ENCODE results near the gene ADGRD1.

Gene ADGRD1

DNA sequence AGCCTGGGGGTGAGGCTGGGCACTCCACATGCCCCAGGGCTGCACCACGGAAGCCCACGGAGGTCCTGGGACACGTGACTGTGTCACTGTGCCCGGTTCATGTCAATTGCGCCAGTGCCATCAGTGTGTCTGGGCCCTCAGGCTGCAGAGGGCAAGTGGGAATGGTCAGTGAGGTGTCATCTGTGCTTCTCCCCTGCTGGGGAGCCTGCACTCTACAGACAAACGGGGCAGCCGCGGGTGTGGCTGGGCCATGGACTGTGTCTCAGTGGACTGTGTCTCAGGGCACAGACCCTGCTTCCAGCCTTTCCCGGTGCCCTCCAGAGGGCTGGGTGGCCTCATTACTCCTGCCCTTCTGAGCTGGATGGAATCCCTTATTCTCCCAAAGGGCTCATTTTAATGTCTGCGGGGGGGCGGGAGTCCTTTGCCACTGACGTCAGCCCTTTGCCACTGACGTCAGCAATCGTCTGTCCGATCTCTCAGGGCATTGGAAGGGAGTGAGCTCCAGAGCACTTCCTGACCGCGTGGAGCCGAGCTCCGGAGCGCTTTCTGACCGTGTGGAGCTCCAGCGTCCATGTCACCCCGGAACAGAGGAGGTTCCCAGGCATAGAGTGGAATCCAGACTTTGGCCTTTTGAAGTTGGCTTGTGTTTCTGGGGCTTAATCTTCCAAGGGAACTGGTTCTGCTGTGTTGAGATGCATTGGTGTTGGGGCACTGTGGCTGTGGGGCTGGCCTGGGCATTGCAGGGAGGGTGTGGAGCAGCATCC is 72.4 kb downstream of the ADGRD1 start:
- Histone ChIP-seq H2BK120ac (ENCODE audit: low read depth, low read length) (no peak overlapping the region), H3K36me3 (ENCODE audit: control insufficient read depth in 1 of 2, insufficient read depth in 2 of 2, low read depth in 1 of 2, low read length in 2 of 2) (no peaks in the 10 kb centered on the region), H4K8ac (ENCODE audit: low read length) (no peak overlapping the region), H3K18ac (ENCODE audit: low read depth in 1 of 2, low read length in 2 of 2) (no peak overlapping the region), H3K27me3 (ENCODE audit: control insufficient read depth in 1 of 2, insufficient read depth in 1 of 2, low read length in 2 of 2) (no peaks in the 10 kb centered on the region), H3K14ac (ENCODE audit: low read length in 2 of 2) (no peak overlapping the region), H2BK12ac (ENCODE audit: low read length in 2 of 2) (no peak overlapping the region), H3K9me3 (ENCODE audit: control insufficient read depth, low read length) (no peaks in the 10 kb centered on the region), H2BK5ac (ENCODE audit: low read depth, low read length, poor library complexity, severe bottlenecking) (no peak overlapping the region), H3K27ac (ENCODE audit: low read length, poor library complexity, severe bottlenecking) (no peak overlapping the region), H2AK5ac (ENCODE audit: low read length, severe bottlenecking) (no peak overlapping the region), H3K23ac (ENCODE audit: low read length in 2 of 2) (no peak overlapping the region), H3K79me1 (replicated peaks; ENCODE audit: low read length, poor library complexity, severe bottlenecking) (no peaks in the 10 kb centered on the region), H2BK15ac (ENCODE audit: low read depth, poor library complexity, severe bottlenecking) (no peak overlapping the region), H3K4me3 (ENCODE audit: insufficient read depth in 1 of 2, low read depth in 1 of 2, low read length in 2 of 2) (no peak overlapping the region), H2AFZ (ENCODE audit: low read depth, low read length) (no peak overlapping the region), H3K4me1 (ENCODE audit: control insufficient read depth, insufficient read depth, low read depth, low read length) (no peaks in the 10 kb centered on the region), H4K91ac (ENCODE audit: low read length) (no peak overlapping the region), H3K4me2 (ENCODE audit: low read length, poor library complexity, severe bottlenecking) (no peak overlapping the region), H3K4ac (ENCODE audit: low read depth in 1 of 2, low read length in 2 of 2) (no peak overlapping the region), H3K9ac (ENCODE audit: low read length) (no peak overlapping the region)
- no peak for DNase-seq
- whole genome bisulfite sequencing, result 89% methylated on average over 23 of the region's 23 CpGs

DNA sequence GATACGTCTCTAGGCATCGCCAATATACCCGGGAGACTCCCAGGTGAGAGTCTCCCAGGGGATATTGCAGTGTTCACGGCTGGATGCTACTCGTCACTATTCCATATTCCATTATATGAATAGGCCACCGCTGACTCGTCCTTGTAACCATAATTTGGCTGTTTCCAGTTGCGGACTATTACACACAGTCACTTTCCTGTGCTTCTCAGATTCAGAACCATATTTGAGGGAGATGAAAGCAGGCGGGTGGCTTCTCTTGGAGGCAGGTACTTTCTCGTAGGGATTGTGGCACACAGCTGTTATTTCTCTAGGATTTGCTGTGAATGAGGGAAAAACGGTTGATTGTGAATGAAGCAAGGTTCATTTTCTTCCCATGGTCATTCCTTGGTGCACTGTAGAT is 73.0 kb downstream of the ADGRD1 start:
- Histone ChIP-seq H4K8ac (ENCODE audit: low read length) (no peak overlapping the region), H3K79me1 (replicated peaks; ENCODE audit: low read length, poor library complexity, severe bottlenecking) (no peaks in the 10 kb centered on the region), H3K27me3 (ENCODE audit: control insufficient read depth in 1 of 2, insufficient read depth in 1 of 2, low read length in 2 of 2) (no peaks in the 10 kb centered on the region), H3K4ac (ENCODE audit: low read depth in 1 of 2, low read length in 2 of 2) (no peak overlapping the region), H3K23ac (ENCODE audit: low read length in 2 of 2) (no peak overlapping the region), H2AFZ (ENCODE audit: low read depth, low read length) (no peak overlapping the region), H2BK5ac (ENCODE audit: low read depth, low read length, poor library complexity, severe bottlenecking) (no peak overlapping the region), H3K18ac (ENCODE audit: low read depth in 1 of 2, low read length in 2 of 2) (no peak overlapping the region), H3K27ac (ENCODE audit: low read length, poor library complexity, severe bottlenecking) (no peak overlapping the region), H2BK15ac (ENCODE audit: low read depth, poor library complexity, severe bottlenecking) (no peak overlapping the region), H2AK5ac (ENCODE audit: low read length, severe bottlenecking) (no peak overlapping the region), H2BK12ac (ENCODE audit: low read length in 2 of 2) (no peak overlapping the region), H2BK120ac (ENCODE audit: low read depth, low read length) (no peak overlapping the region), H3K14ac (ENCODE audit: low read length in 2 of 2) (no peak overlapping the region), H3K4me2 (ENCODE audit: low read length, poor library complexity, severe bottlenecking) (no peak overlapping the region), H3K4me1 (ENCODE audit: control insufficient read depth, insufficient read depth, low read depth, low read length) (no peaks in the 10 kb centered on the region), H3K36me3 (ENCODE audit: control insufficient read depth in 1 of 2, insufficient read depth in 2 of 2, low read depth in 1 of 2, low read length in 2 of 2) (no peaks in the 10 kb centered on the region), H3K9me3 (ENCODE audit: control insufficient read depth, low read length) (no peaks in the 10 kb centered on the region), H4K91ac (ENCODE audit: low read length) (no peak overlapping the region), H3K9ac (ENCODE audit: low read length) (no peak overlapping the region), H3K4me3 (ENCODE audit: insufficient read depth in 1 of 2, low read depth in 1 of 2, low read length in 2 of 2) (no peak overlapping the region)
- no peak for DNase-seq
- WGBS, result 76% methylated on average over 10 of the region's 11 CpGs

DNA sequence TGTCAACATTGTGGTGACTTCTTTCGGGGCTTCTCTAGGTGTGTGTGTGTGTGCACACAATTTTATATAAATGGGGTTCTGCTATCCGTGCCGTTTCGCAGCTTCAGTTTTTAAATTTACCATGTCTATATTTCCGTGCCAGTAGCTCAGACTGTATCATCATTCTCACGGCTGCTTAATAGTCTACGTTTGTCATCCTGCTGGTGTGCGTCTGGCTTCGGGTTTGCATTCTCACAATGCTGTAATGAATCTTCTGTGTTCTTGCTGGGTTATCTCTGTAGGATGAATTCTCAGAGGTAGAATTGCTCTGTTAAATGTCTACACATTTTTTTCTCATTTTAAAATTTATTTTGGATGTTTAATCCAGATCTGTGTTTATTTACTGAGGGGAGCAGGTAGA is 73.6 kb downstream of the ADGRD1 start:
- DNase-seq, result no peak
- Histone ChIP-seq H4K91ac (ENCODE audit: low read length) (no peak overlapping the region), H3K18ac (ENCODE audit: low read depth in 1 of 2, low read length in 2 of 2) (no peak overlapping the region), H3K9me3 (ENCODE audit: control insufficient read depth, low read length) (no peaks in the 10 kb centered on the region), H3K4me3 (ENCODE audit: insufficient read depth in 1 of 2, low read depth in 1 of 2, low read length in 2 of 2) (no peak overlapping the region), H2AK5ac (ENCODE audit: low read length, severe bottlenecking) (no peak overlapping the region), H4K8ac (ENCODE audit: low read length) (no peak overlapping the region), H3K23ac (ENCODE audit: low read length in 2 of 2) (no peak overlapping the region), H2AFZ (ENCODE audit: low read depth, low read length) (no peak overlapping the region), H2BK12ac (ENCODE audit: low read length in 2 of 2) (no peak overlapping the region), H3K14ac (ENCODE audit: low read length in 2 of 2) (no peak overlapping the region), H2BK15ac (ENCODE audit: low read depth, poor library complexity, severe bottlenecking) (no peak overlapping the region), H3K4me1 (ENCODE audit: control insufficient read depth, insufficient read depth, low read depth, low read length) (no peaks in the 10 kb centered on the region), H3K9ac (ENCODE audit: low read length) (no peak overlapping the region), H3K27me3 (ENCODE audit: control insufficient read depth in 1 of 2, insufficient read depth in 1 of 2, low read length in 2 of 2) (no peaks in the 10 kb centered on the region), H2BK120ac (ENCODE audit: low read depth, low read length) (no peak overlapping the region), H3K27ac (ENCODE audit: low read length, poor library complexity, severe bottlenecking) (no peak overlapping the region), H3K4ac (ENCODE audit: low read depth in 1 of 2, low read length in 2 of 2) (no peak overlapping the region), H3K79me1 (replicated peaks; ENCODE audit: low read length, poor library complexity, severe bottlenecking) (no peaks in the 10 kb centered on the region), H2BK5ac (ENCODE audit: low read depth, low read length, poor library complexity, severe bottlenecking) (no peak overlapping the region), H3K36me3 (ENCODE audit: control insufficient read depth in 1 of 2, insufficient read depth in 2 of 2, low read depth in 1 of 2, low read length in 2 of 2) (no peaks in the 10 kb centered on the region), H3K4me2 (ENCODE audit: low read length, poor library complexity, severe bottlenecking) (no peak overlapping the region)
- 94% methylated on average over 7 of the region's 9 CpGs for WGBS

DNA sequence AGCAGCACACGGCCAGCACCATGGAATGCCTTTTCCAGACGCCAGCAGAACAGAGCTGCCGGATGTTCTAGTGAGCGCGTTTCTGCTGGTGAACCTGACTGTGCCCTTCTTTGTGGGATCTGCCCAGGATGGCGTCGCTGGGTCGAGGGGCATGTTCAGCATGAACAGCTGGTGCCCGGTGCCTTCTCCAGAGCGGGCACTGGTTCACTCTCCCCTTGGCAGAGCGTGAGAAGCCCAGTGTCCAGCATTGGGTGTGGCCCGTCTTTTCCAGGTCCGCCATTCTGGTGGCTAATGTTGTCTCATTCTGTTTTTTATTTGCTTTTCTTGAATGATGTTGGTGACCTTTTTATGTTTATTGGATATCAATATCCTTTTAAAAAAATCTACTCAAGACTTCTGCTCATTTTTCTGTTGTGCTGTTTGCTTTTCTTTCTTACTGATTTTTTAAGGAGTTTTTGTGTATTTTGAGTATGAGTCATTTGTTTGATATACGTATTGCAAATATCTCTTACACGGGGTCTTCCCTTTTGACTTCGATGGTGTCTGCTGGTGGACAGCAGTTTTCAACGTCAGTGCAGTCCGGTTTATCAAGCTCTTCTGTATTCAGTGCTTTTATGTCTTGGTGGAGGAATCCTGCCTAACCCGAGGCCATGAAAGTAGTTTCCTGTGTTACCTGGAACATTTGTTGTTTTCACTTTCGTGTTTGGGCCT is 74.3 kb downstream of the ADGRD1 start:
- H3K4ac ChIP-seq (ENCODE audit: low read depth in 1 of 2, low read length in 2 of 2), result no peak overlapping the region
- H3K9ac ChIP-seq (ENCODE audit: low read length), result no peak overlapping the region
- H3K4me2 ChIP-seq (ENCODE audit: low read length, poor library complexity, severe bottlenecking), result no peak overlapping the region
- no peaks in the 10 kb centered on the region for H3K9me3 ChIP-seq (ENCODE audit: control insufficient read depth, low read length)
- no peak overlapping the region for H2BK120ac ChIP-seq (ENCODE audit: low read depth, low read length)
- no peak for DNase-seq
- H3K23ac ChIP-seq (ENCODE audit: low read length in 2 of 2), result no peak overlapping the region
- H3K4me3 ChIP-seq (ENCODE audit: insufficient read depth in 1 of 2, low read depth in 1 of 2, low read length in 2 of 2), result no peak overlapping the region
- no peak overlapping the region for H4K91ac ChIP-seq (ENCODE audit: low read length)
- no peak overlapping the region for H3K14ac ChIP-seq (ENCODE audit: low read length in 2 of 2)
- no peaks in the 10 kb centered on the region for H3K27me3 ChIP-seq (ENCODE audit: control insufficient read depth in 1 of 2, insufficient read depth in 1 of 2, low read length in 2 of 2)
- H2BK15ac ChIP-seq (ENCODE audit: low read depth, poor library complexity, severe bottlenecking), result no peak overlapping the region
- 87% methylated on average over 19 of the region's 20 CpGs for WGBS
- no peak overlapping the region for H2AFZ ChIP-seq (ENCODE audit: low read depth, low read length)
- no peak overlapping the region for H4K8ac ChIP-seq (ENCODE audit: low read length)
- no peaks in the 10 kb centered on the region for H3K79me1 ChIP-seq (replicated peaks; ENCODE audit: low read length, poor library complexity, severe bottlenecking)
- H2BK5ac ChIP-seq (ENCODE audit: low read depth, low read length, poor library complexity, severe bottlenecking), result no peak overlapping the region
- H3K4me1 ChIP-seq (ENCODE audit: control insufficient read depth, insufficient read depth, low read depth, low read length), result no peaks in the 10 kb centered on the region
- no peak overlapping the region for H3K18ac ChIP-seq (ENCODE audit: low read depth in 1 of 2, low read length in 2 of 2)
- no peak overlapping the region for H2BK12ac ChIP-seq (ENCODE audit: low read length in 2 of 2)
- H3K36me3 ChIP-seq (ENCODE audit: control insufficient read depth in 1 of 2, insufficient read depth in 2 of 2, low read depth in 1 of 2, low read length in 2 of 2), result no peaks in the 10 kb centered on the region
- H2AK5ac ChIP-seq (ENCODE audit: low read length, severe bottlenecking), result no peak overlapping the region
- no peak overlapping the region for H3K27ac ChIP-seq (ENCODE audit: low read length, poor library complexity, severe bottlenecking)
